Uterus (tissue), 4 donors: Measurements from ENCODE around the gene ADCY5. TPM values are rescaled to one million over a fixed set of nuclear protein-coding genes. Genes with fewer than 3 reads are reported as not detected.

ENCODE experiments used
- DNase-seq, 2 donors: peaks; one replicate each; pipeline ENCODE4 v3.0.0-alpha.2; 2019 to 2020
- H3K27ac ChIP-seq, 2 donors: fragments of 200-600 bp; sonication (generic); 1 replicate in 1 of 2; 2 replicates in 1 of 2; pipeline ENCODE4 v1.5.1; 2016 to 2018
- H3K27me3 ChIP-seq, 2 donors: fragments of 200-600 bp; sonication (generic); one replicate each; pipeline ENCODE4 v1.5.1; 2018 to 2019; ENCODE audit warnings: control low read depth in 1 of 2
- H3K36me3 ChIP-seq, 2 donors: fragments of 200-600 bp; sonication (generic); one replicate each; pipeline ENCODE4 v1.5.1; 2019; ENCODE audit warnings: control low read depth in 1 of 2
- H3K4me1 ChIP-seq, 2 donors: fragments of 200-600 bp; sonication (generic); one replicate each; pipeline ENCODE4 v1.5.1; 2018 to 2019; ENCODE audit warnings: control low read depth in 1 of 2
- H3K4me3 ChIP-seq, 2 donors: fragments of 200-600 bp; sonication (generic); 1 replicate in 1 of 2; 2 replicates in 1 of 2; pipeline ENCODE4 v1.5.1; 2018 to 2019; ENCODE audit warnings: mild to moderate bottlenecking in 1 of 2
- H3K9me3 ChIP-seq, 2 donors: fragments of 200-600 bp; sonication (generic); one replicate each; pipeline ENCODE4 v1.5.1; 2019; ENCODE audit warnings: control low read depth in 1 of 2
- CTCF ChIP-seq, 4 experiments: fragments of 200-600 bp in 2 of 4; fragments of 450-650 bp in 2 of 4; sonication (generic) in 2 of 4; IDR thresholded peaks; one replicate each; pipeline ENCODE4 v1.5.1; 2016 to 2019; ENCODE audit warnings: antibody characterized with exemption in 4 of 4, mild to moderate bottlenecking in 2 of 4, moderate library complexity in 1 of 4
- POLR2A ChIP-seq, 2 donors: fragments of 450-650 bp; IDR thresholded peaks; one replicate each; pipeline ENCODE4 v1.6.1; 2016; ENCODE audit warnings: antibody characterized with exemption in 2 of 2, mild to moderate bottlenecking in 1 of 2, moderate library complexity in 1 of 2
- intact Hi-C: fragments of 100-400 bp; cut with DNase I; formaldehyde crosslinking; loops from one replicate; pipeline ENCODE4 v1.15.1; 2023; ENCODE audit warnings: low total_unique reads
- total RNA-seq, 4 donors: library from RNA; depleted of rRNA in 3 of 4; stranded (reverse); fragments of >200 nt in 3 of 4; gene quantifications; one replicate each; pipeline versions ENCODE4 v1.1.0 to v1.2.4, GENCODE V29; 2014 to 2023
- donor health status: DM: yes; HTN: yes; CAD: no.

ADCY5 gene
- total RNA-seq, 4 donors from 2014 or later: 21.1 to 43.5 (median 34.7) TPM

GRCh38 chr3:123476967-123477750, 28.3 kb upstream of the ADCY5 start:
- no peak overlapping the region for H3K4me3 ChIP-seq
- intact Hi-C loops: no loop called here
- no peaks in the 10 kb centered on the region for H3K36me3 ChIP-seq
- no peak overlapping the region for H3K27ac ChIP-seq
- H3K9me3 ChIP-seq: no peaks in the 10 kb centered on the region
- no peak for TF ChIP-seq CTCF (IDR thresholded peaks at IDR 0.05)
- no peak for TF ChIP-seq POLR2A (IDR thresholded peaks at IDR 0.05)
- no peak for DNase-seq
- no peaks in the 10 kb centered on the region for H3K27me3 ChIP-seq
- H3K4me1 ChIP-seq: no peaks in the 10 kb centered on the region

- DNase-seq: no peak
- no peaks in the 10 kb centered on the region for H3K36me3 ChIP-seq
- no peak overlapping the region for H3K4me3 ChIP-seq
- H3K27ac ChIP-seq: no peak overlapping the region
- no peaks in the 10 kb centered on the region for H3K27me3 ChIP-seq
- no peaks in the 10 kb centered on the region for H3K9me3 ChIP-seq
- no peaks in the 10 kb centered on the region for H3K4me1 ChIP-seq
- TF ChIP-seq POLR2A (IDR thresholded peaks at IDR 0.05) (no peak), CTCF (IDR thresholded peaks at IDR 0.05) (no peak)
- intact Hi-C loops: no loop called here
These were observed 26.9 kb upstream of the ADCY5 start for GRCh38 chr3:123475786-123476185.

GRCh38 chr3:123471106-123471505, 22.2 kb upstream of the ADCY5 start:
- TF ChIP-seq CTCF (IDR thresholded peaks at IDR 0.05): no peak
- TF ChIP-seq POLR2A (IDR thresholded peaks at IDR 0.05): no peak
- intact Hi-C loops: no loop called here
- no peak overlapping the region for H3K4me3 ChIP-seq
- no peaks in the 10 kb centered on the region for H3K36me3 ChIP-seq
- no peak for DNase-seq
- H3K9me3 ChIP-seq: no peaks in the 10 kb centered on the region
- no peaks in the 10 kb centered on the region for H3K27me3 ChIP-seq
- no peak overlapping the region for H3K27ac ChIP-seq
- no peaks in the 10 kb centered on the region for H3K4me1 ChIP-seq

GRCh38 chr3:123469323-123469995, 20.6 kb upstream of the ADCY5 start:
- H3K4me1 ChIP-seq: no peaks in the 10 kb centered on the region
- intact Hi-C loops: no loop called here
- no peak for DNase-seq
- no peak overlapping the region for H3K27ac ChIP-seq
- no peaks in the 10 kb centered on the region for H3K27me3 ChIP-seq
- H3K9me3 ChIP-seq: no peaks in the 10 kb centered on the region
- no peak overlapping the region for H3K4me3 ChIP-seq
- H3K36me3 ChIP-seq: no peaks in the 10 kb centered on the region
- TF ChIP-seq POLR2A (IDR thresholded peaks at IDR 0.05) (no peak), CTCF (IDR thresholded peaks at IDR 0.05) (no peak)

GRCh38 chr3:123467046-123467445, 18.2 kb upstream of the ADCY5 start:
- Histone ChIP-seq H3K27ac (no peak overlapping the region), H3K36me3 (no peaks in the 10 kb centered on the region), H3K9me3 (no peaks in the 10 kb centered on the region), H3K4me1 (no peaks in the 10 kb centered on the region), H3K4me3 (no peak overlapping the region), H3K27me3 (no peaks in the 10 kb centered on the region)
- TF ChIP-seq CTCF (IDR thresholded peaks at IDR 0.05): no peak
- TF ChIP-seq POLR2A (IDR thresholded peaks at IDR 0.05): no peak
- no peak for DNase-seq
- intact Hi-C loops: no loop called here
